ENCODE measurements around the gene ARHGDIA. TPM values are rescaled to one million over a fixed set of nuclear protein-coding genes. Genes with fewer than 3 reads are reported as not detected.
A peak's percentile ranks its signal among the peaks of the same experiment; 100 is the strongest.
"Not testable (repeated sequence)": the region's sequence is repeated elsewhere in the genome, so short reads cannot be mapped to it uniquely, and the experiment has no call there.

Gene ARHGDIA
- total RNA-seq, 6 experiments from 2014 or later, result 92.4 to 162 (median 137) TPM

- TF ChIP-seq CTCF (IDR thresholded peaks at IDR 0.05), result no peak
- no peak for TF ChIP-seq POLR2A (IDR thresholded peaks at IDR 0.05)
- intact Hi-C loops (cut with DNase I), result no loop called here
- Histone ChIP-seq H3K4me3 (no peak overlapping the region), H3K27ac (peak overlapping the region in 1 of 3 donors; percentile 67), H3K4me1 (peaks cover 0 to 22% (median 0%) of the 10 kb centered on the region in 4 donors), H3K36me3 (peaks cover 9 to 47% (median 34%) of the 10 kb centered on the region in 4 donors), H3K9me3 (no peaks in the 10 kb centered on the region), H3K27me3 (no peaks in the 10 kb centered on the region)
- no peak for DNase-seq
- WGBS (ENCODE audit: insufficient coverage, low coverage, low lambda C conversion rate, missing lambda C conversion rate), result 94% methylated on average over 3 of the region's 11 CpGs
- ATAC-seq, result no peak
Observed at GRCh38 chr17:81842378-81842724, 28.8 kb downstream of the ARHGDIA start.

- peaks cover 0 to 22% (median 0%) of the 10 kb centered on the region in 4 donors for H3K4me1 ChIP-seq
- no peak for DNase-seq
- TF ChIP-seq CTCF (IDR thresholded peaks at IDR 0.05) (no peak), POLR2A (IDR thresholded peaks at IDR 0.05) (no peak)
- ATAC-seq, result peak in 1 of 4 donors; percentile 1
- H3K27ac ChIP-seq, result no peak overlapping the region
- no peak overlapping the region for H3K4me3 ChIP-seq
- WGBS (ENCODE audit: insufficient coverage, low coverage, low lambda C conversion rate, missing lambda C conversion rate), result 69% methylated on average over 7 of the region's 15 CpGs
- intact Hi-C loops (cut with DNase I), result no loop called here
- no peaks in the 10 kb centered on the region for H3K27me3 ChIP-seq
- no peaks in the 10 kb centered on the region for H3K9me3 ChIP-seq
- peaks cover 9 to 42% (median 32%) of the 10 kb centered on the region in 4 donors for H3K36me3 ChIP-seq
Observed at GRCh38 chr17:81841866-81842265, 29.3 kb downstream of the ARHGDIA start.

GRCh38 chr17:81840826-81841778 lies 30.0 kb downstream of the ARHGDIA start:
- no peaks in the 10 kb centered on the region for H3K9me3 ChIP-seq
- DNase-seq (peak in 1 of 3 donors; percentile 69), ATAC-seq (peak; percentile 27 to 60 (median 40))
- H3K4me3 ChIP-seq, result no peak overlapping the region
- TF ChIP-seq CTCF (IDR thresholded peaks at IDR 0.05), result no peak
- TF ChIP-seq POLR2A (IDR thresholded peaks at IDR 0.05), result no peak
- intact Hi-C loops (cut with DNase I), result no loop called here
- WGBS (ENCODE audit: insufficient coverage, low coverage, low lambda C conversion rate, missing lambda C conversion rate), result 68% methylated on average over 6 of the region's 40 CpGs
- H3K27me3 ChIP-seq, result no peaks in the 10 kb centered on the region
- H3K4me1 ChIP-seq, result peaks cover 0 to 22% (median 0%) of the 10 kb centered on the region in 4 donors
- no peak overlapping the region for H3K27ac ChIP-seq
- peaks cover 9 to 35% (median 24%) of the 10 kb centered on the region in 4 donors for H3K36me3 ChIP-seq

- H3K27me3 ChIP-seq; ATAC-seq; DNase-seq; intact Hi-C loops (cut with DNase I); H3K4me3 ChIP-seq; H3K27ac ChIP-seq; H3K9me3 ChIP-seq: not testable (repeated sequence)
- WGBS (ENCODE audit: insufficient coverage, low coverage, low lambda C conversion rate, missing lambda C conversion rate), result 89% methylated on average over 5 of the region's 5 CpGs
- peaks cover 4 to 24% (median 13%) of the 10 kb centered on the region in 4 donors for H3K36me3 ChIP-seq
- peaks cover 0 to 22% (median 0%) of the 10 kb centered on the region in 4 donors for H3K4me1 ChIP-seq
Observed at GRCh38 chr17:81840059-81840458, 31.1 kb downstream of the ARHGDIA start.

GRCh38 chr17:81839301-81839700 lies 31.8 kb downstream of the ARHGDIA start:
- Histone ChIP-seq H3K27me3 (no peaks in the 10 kb centered on the region), H3K27ac (no peak overlapping the region), H3K36me3 (peaks cover 0 to 17% (median 9%) of the 10 kb centered on the region in 4 donors), H3K4me3 (no peak overlapping the region), H3K4me1 (peaks cover 0 to 23% (median 0%) of the 10 kb centered on the region in 4 donors), H3K9me3 (no peaks in the 10 kb centered on the region)
- intact Hi-C loops (cut with DNase I), result no loop called here
- ATAC-seq, result no peak
- 96% methylated on average over 8 of the region's 15 CpGs for WGBS (ENCODE audit: insufficient coverage, low coverage, low lambda C conversion rate, missing lambda C conversion rate)
- no peak for TF ChIP-seq POLR2A (IDR thresholded peaks at IDR 0.05)
- no peak for TF ChIP-seq CTCF (IDR thresholded peaks at IDR 0.05)
- DNase-seq, result no peak
